Upper lobe of left lung (tissue), 4 donors: Measurements from ENCODE around the gene CCT6B.

Source experiments
- CTCF ChIP-seq, 6 experiments: fragments of 450-650 bp in 4 of 6; fragments of 200-600 bp in 2 of 6; sonication (generic) in 2 of 6; IDR thresholded peaks; one replicate each; pipeline ENCODE4 v1.5.1; 2016 to 2019; ENCODE audit warnings: antibody characterized with exemption in 6 of 6
- EP300 ChIP-seq, 4 donors: sonication (generic); formaldehyde crosslinking; IDR thresholded peaks; one replicate each; pipeline ENCODE4 v1.5.1; 2017; ENCODE audit warnings: antibody characterized with exemption in 4 of 4, control low read depth in 2 of 4
- POLR2A ChIP-seq, 4 donors: fragments of 450-650 bp; IDR thresholded peaks; one replicate each; pipeline ENCODE4 v1.5.1; 2016 to 2017; ENCODE audit warnings: antibody characterized with exemption in 4 of 4, mild to moderate bottlenecking in 2 of 4
- POLR2AphosphoS5 ChIP-seq, 2 donors: sonication (generic); formaldehyde crosslinking; IDR thresholded peaks; one replicate each; pipeline ENCODE4 v1.5.1; 2017; ENCODE audit warnings: antibody characterized with exemption in 2 of 2

- TF ChIP-seq CTCF (IDR thresholded peaks at IDR 0.05) (no peak), POLR2A (IDR thresholded peaks at IDR 0.05) (no peak), POLR2AphosphoS5 (IDR thresholded peaks at IDR 0.05) (no peak), EP300 (IDR thresholded peaks at IDR 0.05) (no peak)
Observed at GRCh38 chr17:34902831-34903547, 58.3 kb downstream of the CCT6B start.
